GM19035 (cell line): ENCODE measurements around the gene HTR2A.
A peak's percentile ranks its signal among the peaks of the same experiment; 100 is the strongest.
"Not testable (repeated sequence)": the region's sequence is repeated elsewhere in the genome, so short reads cannot be mapped to it uniquely, and the experiment has no call there.

Experiments
- ATAC-seq: cut with Tn5 transposase; IDR thresholded peaks from one replicate; pipeline ENCODE4 v1.9.1; 2021; ENCODE audit not compliant: unreplicated experiment

Gene HTR2A

DNA sequence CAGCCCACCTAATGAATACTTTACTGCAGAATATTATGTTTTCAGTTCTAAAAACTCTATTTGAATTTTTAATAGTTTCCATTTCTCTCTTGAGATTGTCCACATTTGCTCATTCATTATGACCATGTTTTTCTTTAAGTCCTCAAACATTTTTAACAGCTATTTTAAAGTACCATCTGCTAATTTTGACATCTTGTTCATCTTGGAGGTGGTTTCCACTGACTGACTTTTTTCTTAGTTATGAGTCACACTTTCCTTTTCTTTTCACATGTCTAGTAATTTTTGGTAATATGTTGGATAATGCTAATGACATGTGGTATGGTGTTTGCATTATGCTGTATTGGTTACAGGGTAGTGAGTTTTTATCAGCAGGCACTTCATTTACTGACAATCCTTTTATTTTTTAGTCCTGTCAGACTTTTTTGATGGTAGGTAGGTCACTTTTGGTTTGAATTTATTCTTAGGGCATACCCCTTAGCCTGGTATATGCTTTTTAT is 84.5 kb downstream of the HTR2A start:
- no peak for ATAC-seq

DNA sequence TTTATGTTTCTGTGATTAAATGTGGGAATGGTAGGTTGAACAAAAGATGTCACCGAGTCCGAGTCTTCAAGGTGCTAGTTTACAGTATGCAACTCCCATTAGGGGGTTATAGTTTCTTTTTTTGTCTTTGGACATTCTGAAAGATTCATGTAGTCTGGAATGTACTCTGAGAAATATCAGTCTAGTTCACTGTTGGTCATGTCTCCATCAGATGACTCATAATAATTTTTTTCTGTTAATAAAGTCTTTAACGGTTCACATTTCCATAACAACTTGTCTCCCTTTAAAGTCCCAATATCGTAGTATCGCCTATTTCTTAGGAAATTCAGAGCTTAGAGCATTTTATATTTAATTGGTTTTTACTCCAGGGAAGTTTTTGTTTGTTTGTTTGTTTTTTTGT is 86.4 kb downstream of the HTR2A start:
- no peak for ATAC-seq

GRCh38 chr13:46804921-46805320 is 91.9 kb downstream of the HTR2A start:
- not testable (repeated sequence) for ATAC-seq

DNA sequence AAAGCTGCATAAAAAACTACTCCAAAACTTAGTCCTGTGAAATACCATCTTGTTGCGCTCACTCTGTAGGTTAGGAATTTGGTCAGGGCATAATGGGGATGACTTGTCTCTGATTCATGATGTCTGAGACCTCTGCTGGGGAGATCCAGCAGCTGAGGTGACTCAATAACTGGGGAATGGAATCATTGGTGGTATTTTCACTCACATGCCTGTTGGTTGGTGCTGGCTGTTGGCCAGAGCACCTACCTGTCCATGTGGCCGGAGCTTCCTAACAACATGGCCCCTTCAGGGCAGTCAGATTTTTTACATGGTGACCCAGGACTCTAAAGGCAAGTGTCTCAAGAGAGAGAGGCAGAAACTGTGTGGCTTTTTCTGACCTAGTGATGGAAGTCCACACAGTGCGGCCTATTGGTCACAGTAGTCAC is 92.5 kb downstream of the HTR2A start:
- ATAC-seq = no peak

DNA sequence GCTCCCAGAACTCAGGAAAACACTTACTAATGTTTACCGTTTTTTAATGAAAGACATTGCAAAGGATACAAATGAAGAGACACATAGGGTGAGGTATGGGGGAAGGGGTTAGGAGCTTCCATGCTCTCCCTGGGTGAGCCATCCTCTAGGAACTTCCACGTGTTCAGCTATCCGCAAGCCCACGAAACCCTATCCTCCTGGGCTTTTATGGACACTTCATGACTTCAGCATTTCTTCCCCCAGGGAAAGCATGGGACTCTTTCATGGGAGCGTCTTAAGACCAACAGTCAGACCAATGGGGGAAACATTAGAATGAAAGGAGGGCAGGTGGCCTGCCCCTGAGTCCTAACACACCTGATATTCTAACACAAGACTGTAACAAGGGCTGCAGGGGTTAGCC is 93.3 kb downstream of the HTR2A start:
- ATAC-seq = no peak

DNA sequence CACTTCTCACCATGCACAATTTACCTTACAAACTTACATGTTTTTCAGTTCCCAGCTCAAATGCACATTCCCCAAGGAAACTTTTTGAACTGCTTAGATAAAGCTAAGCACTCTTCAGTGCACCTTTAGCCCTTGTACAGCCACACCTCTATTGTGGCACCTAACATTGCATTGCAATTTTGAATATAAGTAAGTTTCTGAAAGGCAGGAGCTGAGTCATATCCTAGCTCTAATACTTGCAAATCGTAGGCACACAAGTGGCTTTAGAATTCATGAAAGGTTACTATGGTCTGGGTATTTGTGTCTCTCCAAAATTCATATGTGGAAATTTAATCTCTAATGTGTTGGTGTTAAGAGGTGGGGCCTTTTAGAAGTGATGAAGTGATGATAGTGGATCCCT is 95.0 kb downstream of the HTR2A start:
- ATAC-seq = no peak

GRCh38 chr13:46799139-46799538 is 97.7 kb downstream of the HTR2A start:
- no peak for ATAC-seq

DNA sequence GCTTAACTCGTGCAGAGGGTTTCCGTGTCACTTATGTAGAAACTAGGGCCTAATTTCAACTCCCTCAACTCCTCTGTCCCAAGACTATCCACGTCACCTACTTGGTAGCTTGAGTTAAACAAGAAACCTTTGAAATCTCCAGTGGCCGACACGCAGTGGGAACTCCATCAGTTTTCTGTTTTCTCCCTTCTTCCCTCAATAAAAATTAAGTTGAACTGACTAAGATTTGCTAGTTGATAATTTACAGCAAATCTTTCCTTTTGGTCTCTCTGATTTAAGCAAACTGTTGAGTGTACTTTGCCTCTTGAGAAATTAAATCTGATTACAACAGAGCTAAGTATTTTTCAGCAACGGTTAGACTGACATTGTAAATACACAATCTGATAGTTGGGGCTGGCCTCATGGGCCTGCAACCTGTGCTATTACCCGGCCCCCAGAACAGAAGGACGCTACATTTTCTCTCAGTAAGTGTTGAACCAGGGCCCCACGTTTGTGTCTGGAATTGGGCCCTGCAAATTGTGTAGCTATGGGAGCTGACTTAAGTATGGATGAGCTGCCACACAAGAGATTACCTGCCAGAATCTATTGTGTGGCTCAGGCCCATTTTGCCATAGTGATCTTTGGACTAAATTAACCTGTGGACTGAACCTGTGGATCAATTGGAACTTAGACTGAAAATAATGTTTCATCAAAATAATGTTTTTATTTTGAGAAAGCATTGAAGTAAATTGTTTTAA is 99.2 kb downstream of the HTR2A start:
- no peak for ATAC-seq

GRCh38 chr13:46796515-46797474 is 100.1 kb downstream of the HTR2A start, which contains the start of gene ESD:
Gene ESD (minus strand): TSS chr13:46797161. CDS start chr13:46791413, 5,748 bp downstream.
- ATAC-seq = peak; percentile 90

DNA sequence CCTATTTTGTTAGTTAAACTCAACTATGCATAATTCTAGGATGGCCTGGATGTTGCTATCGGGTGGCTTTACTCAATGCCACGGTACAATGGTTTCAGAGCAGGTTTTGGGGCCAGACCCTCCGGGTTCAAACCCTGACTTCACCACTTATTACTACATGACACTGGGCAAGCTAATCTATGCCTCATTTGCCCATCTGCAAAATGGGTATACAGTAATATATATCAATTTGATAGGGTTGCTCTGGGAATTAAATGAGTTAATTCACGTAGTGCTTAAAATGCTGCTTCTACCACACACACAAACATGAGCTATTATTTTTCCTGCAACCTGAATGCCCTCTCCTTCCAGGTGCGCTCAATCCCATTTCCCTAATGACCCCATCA is 100.7 kb downstream of the HTR2A start:
- no peak for ATAC-seq

DNA sequence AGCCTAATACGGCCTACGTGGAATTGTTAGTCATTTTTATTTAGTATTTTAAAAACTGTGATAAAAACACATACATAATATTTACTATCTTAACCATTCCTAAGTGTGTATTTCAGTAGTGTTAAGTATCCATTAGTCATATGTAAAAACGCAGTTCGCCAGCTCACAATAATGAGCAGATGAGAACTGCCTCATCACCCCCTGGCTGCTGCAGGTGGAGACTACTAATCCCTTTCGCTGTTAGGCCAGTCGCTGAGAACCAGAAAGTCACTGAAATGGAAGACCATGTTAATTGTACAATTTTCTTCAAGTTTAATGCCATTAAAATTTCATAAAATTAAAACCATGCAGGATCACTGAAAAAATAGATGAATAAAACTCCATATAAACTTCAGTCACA is 101.5 kb downstream of the HTR2A start:
- ATAC-seq = no peak

DNA sequence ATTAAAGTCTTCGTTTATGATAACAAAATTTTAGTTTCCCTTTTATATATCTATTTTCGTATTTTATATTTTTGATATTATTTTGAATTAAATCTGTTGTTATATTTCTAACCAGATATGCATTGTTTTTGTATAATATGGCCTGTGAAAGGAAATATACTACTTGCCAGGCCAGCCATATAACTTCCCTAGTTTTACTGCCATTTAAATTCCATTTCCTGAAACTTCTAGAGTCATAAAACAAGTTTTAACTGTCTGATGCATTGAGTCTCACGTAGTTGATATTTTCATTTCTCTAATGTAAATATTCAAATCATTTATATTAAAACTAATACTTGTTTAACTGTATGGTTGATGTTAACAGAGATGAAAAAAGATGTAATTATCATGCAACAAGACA is 113.3 kb downstream of the HTR2A start:
- ATAC-seq = no peak

DNA sequence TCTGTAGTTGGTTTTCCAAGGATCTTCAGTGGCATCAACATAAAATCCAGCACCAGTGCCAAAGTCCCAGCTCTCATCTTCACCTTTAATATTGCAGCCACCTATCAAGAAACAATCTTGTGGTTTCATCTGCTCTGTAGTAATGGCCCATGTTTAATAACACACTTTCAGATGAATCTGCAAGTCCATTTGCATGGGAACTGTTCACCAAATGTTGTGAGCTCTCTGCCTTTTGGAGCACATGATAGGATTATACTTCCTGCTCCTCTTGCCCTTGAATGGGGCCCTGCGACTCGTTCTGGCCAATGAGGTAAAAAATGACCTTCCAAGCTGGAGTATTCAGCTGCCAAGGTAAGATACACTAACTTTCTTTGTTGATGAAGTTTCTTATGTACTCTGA is 114.2 kb downstream of the HTR2A start:
- ATAC-seq = no peak

DNA sequence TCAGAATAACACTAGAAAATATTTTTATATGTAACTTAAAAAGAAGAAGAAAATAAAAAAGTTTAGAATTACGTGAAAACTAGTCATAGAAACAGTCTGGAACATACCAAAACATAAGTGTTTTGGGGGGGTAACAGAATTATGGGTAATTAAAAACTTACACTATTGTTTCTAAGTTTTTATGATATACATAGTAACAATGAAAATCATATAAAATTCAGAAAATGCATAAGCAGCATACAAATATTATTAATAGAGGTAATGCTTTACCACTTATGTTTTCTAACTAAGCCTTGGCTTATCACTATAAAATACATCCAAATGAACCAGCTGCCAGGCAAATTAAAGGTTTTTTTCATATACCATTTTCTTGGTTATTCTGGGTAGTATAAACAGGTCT is 114.8 kb downstream of the HTR2A start:
- ATAC-seq = no peak
